ENCODE data around the gene JPH2. TPM values are rescaled to one million over a fixed set of nuclear protein-coding genes. Genes with fewer than 3 reads are reported as not detected.
A peak's percentile ranks its signal among the peaks of the same experiment; 100 is the strongest.

JPH2 gene
- total RNA-seq, 1 donor from 2014 or later = 4.9 TPM

DNA sequence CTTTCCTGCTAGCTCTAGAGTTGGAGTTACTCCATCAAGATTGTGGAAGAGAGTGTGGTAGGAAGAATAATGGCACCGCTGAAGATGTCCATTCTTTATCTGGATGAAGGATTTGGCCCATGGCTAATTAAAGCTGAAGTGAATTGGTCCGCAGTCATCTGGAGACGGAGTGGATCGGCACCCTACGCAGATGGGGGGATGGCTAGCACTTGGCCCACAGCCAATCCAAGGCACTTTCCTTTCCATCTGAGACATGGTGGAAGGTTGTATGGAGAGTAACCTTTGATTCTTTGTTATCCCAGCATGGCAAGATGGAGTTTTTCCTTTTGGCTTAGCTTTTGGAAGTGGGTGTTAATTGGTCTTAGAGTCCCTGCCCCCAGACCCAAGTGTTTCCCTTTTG lies 88.3 kb downstream of the JPH2 start:
- H3K4me1 Mint-ChIP-seq (ENCODE audit: unreplicated experiment) = peaks cover 4% of the 10 kb centered on the region
- H3K27ac Mint-ChIP-seq = no peak overlapping the region
- no peaks in the 10 kb centered on the region for H3K36me3 Mint-ChIP-seq
- no peak for TF ChIP-seq CTCF (conservative IDR thresholded peaks at IDR 0.05)
- DNase-seq (ENCODE audit: extremely low spot score, unreplicated experiment) = no peak
- no peak overlapping the region for H3K4me3 Mint-ChIP-seq
- peaks cover 4% of the 10 kb centered on the region for H3K9me3 Mint-ChIP-seq
- peaks cover 28% of the 10 kb centered on the region for H3K27me3 Mint-ChIP-seq

GRCh38 chr20:44098256-44098630 lies 88.7 kb downstream of the JPH2 start:
- Mint-ChIP-seq H3K36me3 (no peaks in the 10 kb centered on the region), H3K4me3 (no peak overlapping the region), H3K27ac (no peak overlapping the region), H3K4me1 (ENCODE audit: unreplicated experiment) (peaks cover 4% of the 10 kb centered on the region), H3K27me3 (peaks cover 23% of the 10 kb centered on the region), H3K9me3 (peaks cover 4% of the 10 kb centered on the region)
- TF ChIP-seq CTCF (conservative IDR thresholded peaks at IDR 0.05) = no peak
- no peak for DNase-seq (ENCODE audit: extremely low spot score, unreplicated experiment)

GRCh38 chr20:44097521-44098255 lies 89.3 kb downstream of the JPH2 start:
- no peak for DNase-seq (ENCODE audit: extremely low spot score, unreplicated experiment)
- Mint-ChIP-seq H3K4me1 (ENCODE audit: unreplicated experiment) (peaks cover 9% of the 10 kb centered on the region), H3K27ac (no peak overlapping the region), H3K9me3 (peaks cover 2% of the 10 kb centered on the region), H3K36me3 (no peaks in the 10 kb centered on the region), H3K27me3 (peaks cover 20% of the 10 kb centered on the region), H3K4me3 (no peak overlapping the region)
- no peak for TF ChIP-seq CTCF (conservative IDR thresholded peaks at IDR 0.05)

DNA sequence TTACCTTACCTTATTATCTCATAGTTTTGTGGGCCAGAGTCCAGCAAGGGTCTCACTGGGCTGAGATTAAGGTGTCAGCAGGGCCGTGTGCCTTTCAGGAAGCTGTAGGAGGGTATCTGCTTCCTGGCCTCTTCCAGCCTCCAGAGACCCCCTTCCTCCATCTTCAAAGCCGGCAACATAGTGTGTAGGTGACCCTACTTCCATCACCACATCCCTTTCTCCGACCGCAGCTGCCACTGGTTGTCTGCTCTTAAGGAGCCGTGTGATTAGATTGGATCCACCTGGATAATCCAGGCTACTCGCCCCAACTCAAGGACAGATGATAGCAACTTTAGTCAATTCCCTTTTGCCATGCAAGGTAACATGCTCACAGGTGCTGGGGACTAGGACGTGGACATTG lies 91.2 kb downstream of the JPH2 start:
- no peaks in the 10 kb centered on the region for H3K9me3 Mint-ChIP-seq
- no peak overlapping the region for H3K4me3 Mint-ChIP-seq
- H3K36me3 Mint-ChIP-seq = no peaks in the 10 kb centered on the region
- DNase-seq (ENCODE audit: extremely low spot score, unreplicated experiment) = no peak
- no peak for TF ChIP-seq CTCF (conservative IDR thresholded peaks at IDR 0.05)
- no peak overlapping the region for H3K27ac Mint-ChIP-seq
- H3K27me3 Mint-ChIP-seq = peaks cover 7% of the 10 kb centered on the region
- peaks cover 9% of the 10 kb centered on the region for H3K4me1 Mint-ChIP-seq (ENCODE audit: unreplicated experiment)

DNA sequence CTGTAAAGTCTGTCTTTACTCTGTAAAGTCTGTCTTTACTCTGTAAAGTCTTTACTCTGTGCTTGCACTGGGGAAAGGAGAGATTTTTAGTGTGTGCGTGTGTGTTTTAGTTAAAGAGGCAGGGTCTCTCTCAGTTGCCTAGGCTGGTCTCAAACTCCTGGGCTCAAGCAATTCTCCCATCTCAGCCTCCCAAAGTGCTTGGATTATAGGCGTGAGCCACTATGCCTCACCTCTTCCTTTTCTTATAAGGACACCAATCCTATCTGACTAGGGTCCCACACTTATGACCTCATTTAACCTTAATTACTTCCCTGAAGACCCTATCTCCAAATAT lies 93.8 kb downstream of the JPH2 start:
- DNase-seq (ENCODE audit: extremely low spot score, unreplicated experiment) = no peak
- no peak overlapping the region for H3K4me3 Mint-ChIP-seq
- H3K27ac Mint-ChIP-seq = no peak overlapping the region
- peak; percentile 48 for TF ChIP-seq CTCF (conservative IDR thresholded peaks at IDR 0.05)
- peaks cover 15% of the 10 kb centered on the region for H3K4me1 Mint-ChIP-seq (ENCODE audit: unreplicated experiment)
- no peaks in the 10 kb centered on the region for H3K36me3 Mint-ChIP-seq
- H3K9me3 Mint-ChIP-seq = no peaks in the 10 kb centered on the region
- H3K27me3 Mint-ChIP-seq = no peaks in the 10 kb centered on the region

All from type B pancreatic cell (in vitro differentiated cells).